Subcutaneous adipose tissue (tissue), 4 donors: Measurements from ENCODE around the gene NPFFR1. TPM values are rescaled to one million over a fixed set of nuclear protein-coding genes. Genes with fewer than 3 reads are reported as not detected.

Experiments
- total RNA-seq, 4 donors: library from RNA; depleted of rRNA; stranded (reverse); fragments of >200 nt; gene quantifications; one replicate each; pipeline ENCODE4 v1.1.0, GENCODE V29; 2016
- TF ChIP-seq, protein P1 (sequence below): fragments of 450-650 bp; IDR thresholded peaks from one replicate; pipeline ENCODE4 v1.5.1; 2016; ENCODE audit warnings: low read depth, mild to moderate bottlenecking, control low read depth, antibody characterized with exemption, moderate library complexity

NPFFR1 gene
- total RNA-seq, 4 donors from 2014 or later: not detected

- TF ChIP-seq, protein P1, sequence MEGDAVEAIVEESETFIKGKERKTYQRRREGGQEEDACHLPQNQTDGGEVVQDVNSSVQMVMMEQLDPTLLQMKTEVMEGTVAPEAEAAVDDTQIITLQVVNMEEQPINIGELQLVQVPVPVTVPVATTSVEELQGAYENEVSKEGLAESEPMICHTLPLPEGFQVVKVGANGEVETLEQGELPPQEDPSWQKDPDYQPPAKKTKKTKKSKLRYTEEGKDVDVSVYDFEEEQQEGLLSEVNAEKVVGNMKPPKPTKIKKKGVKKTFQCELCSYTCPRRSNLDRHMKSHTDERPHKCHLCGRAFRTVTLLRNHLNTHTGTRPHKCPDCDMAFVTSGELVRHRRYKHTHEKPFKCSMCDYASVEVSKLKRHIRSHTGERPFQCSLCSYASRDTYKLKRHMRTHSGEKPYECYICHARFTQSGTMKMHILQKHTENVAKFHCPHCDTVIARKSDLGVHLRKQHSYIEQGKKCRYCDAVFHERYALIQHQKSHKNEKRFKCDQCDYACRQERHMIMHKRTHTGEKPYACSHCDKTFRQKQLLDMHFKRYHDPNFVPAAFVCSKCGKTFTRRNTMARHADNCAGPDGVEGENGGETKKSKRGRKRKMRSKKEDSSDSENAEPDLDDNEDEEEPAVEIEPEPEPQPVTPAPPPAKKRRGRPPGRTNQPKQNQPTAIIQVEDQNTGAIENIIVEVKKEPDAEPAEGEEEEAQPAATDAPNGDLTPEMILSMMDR: no peak
These were observed 49.9 kb downstream of the NPFFR1 start for GRCh38 chr10:70233939-70234300.

DNA sequence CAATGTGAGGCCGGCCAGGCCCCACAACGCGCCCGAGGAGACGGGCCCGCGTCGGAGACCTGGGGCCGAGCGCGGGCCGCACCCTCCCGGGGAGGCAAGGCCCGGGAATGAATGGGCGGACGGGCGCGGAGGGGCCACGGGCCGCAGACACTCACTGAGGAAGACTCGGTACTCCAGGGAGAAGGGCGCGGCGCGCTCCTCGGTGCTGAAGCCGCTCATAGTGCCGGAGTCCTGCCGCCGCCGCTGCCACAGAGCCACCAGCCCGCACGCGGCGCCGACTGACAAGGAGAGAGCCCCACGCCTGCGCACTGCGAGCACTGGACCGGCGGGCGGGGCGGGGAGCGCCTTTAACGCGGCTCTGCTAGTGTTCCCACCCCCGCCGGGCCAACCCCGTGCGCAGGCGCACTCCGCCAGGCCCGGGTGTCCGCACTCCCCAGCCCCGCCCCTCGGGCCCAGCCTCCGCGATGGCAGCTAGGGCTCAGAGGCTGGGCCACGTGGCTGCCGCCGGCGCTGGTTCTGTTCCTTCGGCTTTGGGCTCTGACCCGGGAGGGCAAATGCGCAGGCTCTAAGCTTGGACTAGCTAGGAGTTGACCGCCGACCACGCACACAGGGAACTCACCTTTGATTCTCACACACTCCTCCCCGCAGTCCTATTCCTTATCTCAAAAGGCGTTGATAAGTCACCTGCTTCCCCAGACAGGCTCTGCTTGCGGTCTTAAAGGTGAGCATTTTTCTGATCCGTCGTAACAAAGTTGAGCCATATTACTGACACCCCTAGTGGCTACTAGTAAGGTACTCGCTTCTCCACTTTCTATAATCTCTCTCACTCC, 50.5 kb downstream of the NPFFR1 start, which contains the start of gene PPA1:
Gene PPA1, minus strand, starts transcription at position 321 of the 830 bp plus-strand sequence. Its CDS starts 102 bp downstream, at position 219.
- TF ChIP-seq, protein P1: no peak

GRCh38 chr10:70232859-70233108, 51.0 kb downstream of the NPFFR1 start:
- TF ChIP-seq, protein P1: no peak

- TF ChIP-seq, protein P1: no peak
These were observed 51.5 kb downstream of the NPFFR1 start for GRCh38 chr10:70232155-70232858.

DNA sequence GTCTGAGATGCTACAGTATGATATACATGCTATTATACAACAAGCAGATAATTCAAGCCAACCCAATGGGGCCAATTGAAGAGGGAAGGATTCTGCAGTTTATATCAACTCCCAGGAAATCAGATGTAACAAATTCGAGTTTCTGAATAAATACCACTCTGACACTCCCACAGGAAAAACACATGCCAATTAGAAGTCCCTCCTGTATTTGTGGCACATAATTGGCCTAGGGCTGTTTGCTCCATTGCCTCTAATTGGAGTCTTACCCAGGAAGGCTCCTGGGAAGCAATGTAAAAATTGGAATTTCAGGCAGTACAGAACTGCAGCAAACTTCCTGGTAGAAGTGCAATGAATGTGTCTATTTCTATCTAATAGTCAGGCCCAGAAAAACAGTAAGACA, 55.3 kb downstream of the NPFFR1 start:
- TF ChIP-seq, protein P1: no peak

GRCh38 chr10:70227548-70228320, 56.1 kb downstream of the NPFFR1 start:
- TF ChIP-seq, protein P1: no peak

GRCh38 chr10:70223728-70224127, 60.1 kb downstream of the NPFFR1 start:
- TF ChIP-seq, protein P1: no peak
